ENCODE results near the gene H2BK1. TPM values are rescaled to one million over a fixed set of nuclear protein-coding genes. Genes with fewer than 3 reads are reported as not detected.

H2BK1 gene
- total RNA-seq, 1 experiment from 2014 or later: 0.69 TPM

- TF ChIP-seq TCF7L2 (IDR thresholded peaks at IDR 0.05; ENCODE audit: borderline replicate concordance, extremely low read depth, insufficient read depth, insufficient read length) (no peak), MAX (IDR thresholded peaks at IDR 0.05) (no peak), SP1 (IDR thresholded peaks at IDR 0.05; ENCODE audit: low read depth) (no peak)
- Histone ChIP-seq H3K9me2 (ENCODE audit: insufficient read depth) (no peaks in the 10 kb centered on the region), H3K27me3 (ENCODE audit: insufficient read depth, low read length) (no peaks in the 10 kb centered on the region), H2AFZ (ENCODE audit: low read depth, low read length, poor library complexity, severe bottlenecking) (no peak overlapping the region), H3K4me3 (replicated peaks in 1 of 2; ENCODE audit: low read depth in 1 of 2, low read length in 2 of 2) (no peak overlapping the region), H3K27ac (ENCODE audit: low read depth, low read length) (no peak overlapping the region), H3K9me3 (ENCODE audit: control insufficient read depth in 1 of 2, insufficient read depth in 1 of 2, low read depth in 1 of 2, low read length in 2 of 2) (no peaks in the 10 kb centered on the region), H4K20me1 (ENCODE audit: insufficient read depth) (no peaks in the 10 kb centered on the region), H3K9ac (ENCODE audit: low read length) (no peak overlapping the region), H3K79me2 (ENCODE audit: insufficient read depth, low read length) (no peaks in the 10 kb centered on the region), H3K36me3 (ENCODE audit: control insufficient read depth in 1 of 2, insufficient read depth in 2 of 2, low read length in 2 of 2) (peaks cover 9 to 22% of the 10 kb centered on the region in 2 experiments; a peak in 3 of 4 replicates), H3K4me2 (ENCODE audit: low read length) (no peak overlapping the region), H3K4me1 (ENCODE audit: control insufficient read depth in 1 of 2, insufficient read depth in 2 of 2, low read length in 2 of 2) (peaks cover 17 to 38% of the 10 kb centered on the region in 2 experiments)
- ATAC-seq (no peak), DNase-seq (ENCODE audit: low read depth, low spot score) (no peak)
- RAD21 ChIA-PET (ENCODE audit: low non-redundant PET in 1 of 2, low total read pairs in 2 of 2, uncharacterized antibody in 2 of 2, unreplicated experiment in 2 of 2): no interaction called here
- CTCF ChIA-PET: interaction anchor here (0.9 to 1.7 kb wide), 5 partner anchors 9 to 367 kb away, joined by 3 to 9 read pairs (median 5); partner anchors contain the start of gene CHPF2
- POLR2A ChIA-PET: no interaction called here
- BruUV-seq (replicated peaks): no TSS peak
- intact Hi-C loops (cut with micrococcal nuclease): loop anchor here (10.0 kb wide), 1 partner anchor 118 kb away; no protein-coding TSS in a partner anchor
Observed at GRCh38 chr7:151243045-151243349, 32.7 kb upstream of the H2BK1 start.

- Histone ChIP-seq H3K9me2 (ENCODE audit: insufficient read depth) (no peaks in the 10 kb centered on the region), H3K4me1 (ENCODE audit: control insufficient read depth in 1 of 2, insufficient read depth in 2 of 2, low read length in 2 of 2) (peaks cover 14 to 32% of the 10 kb centered on the region in 2 experiments), H3K27me3 (ENCODE audit: insufficient read depth, low read length) (no peaks in the 10 kb centered on the region), H3K36me3 (ENCODE audit: control insufficient read depth in 1 of 2, insufficient read depth in 2 of 2, low read length in 2 of 2) (peaks cover 9 to 24% of the 10 kb centered on the region in 2 experiments; a peak in 3 of 4 replicates), H3K9ac (ENCODE audit: low read length) (no peak overlapping the region), H3K79me2 (ENCODE audit: insufficient read depth, low read length) (no peaks in the 10 kb centered on the region), H4K20me1 (ENCODE audit: insufficient read depth) (no peaks in the 10 kb centered on the region), H2AFZ (ENCODE audit: low read depth, low read length, poor library complexity, severe bottlenecking) (no peak overlapping the region), H3K4me2 (ENCODE audit: low read length) (no peak overlapping the region), H3K4me3 (replicated peaks in 1 of 2; ENCODE audit: low read depth in 1 of 2, low read length in 2 of 2) (no peak overlapping the region), H3K27ac (ENCODE audit: low read depth, low read length) (no peak overlapping the region), H3K9me3 (ENCODE audit: control insufficient read depth in 1 of 2, insufficient read depth in 1 of 2, low read depth in 1 of 2, low read length in 2 of 2) (no peaks in the 10 kb centered on the region)
- ChIA-PET RAD21 (ENCODE audit: low non-redundant PET in 1 of 2, low total read pairs in 2 of 2, uncharacterized antibody in 2 of 2, unreplicated experiment in 2 of 2) (no interaction called here), CTCF (interaction anchor here (0.9 to 1.2 kb wide), 3 partner anchors 8 to 15 kb away, joined by 4 to 6 read pairs (median 5); no protein-coding TSS in a partner anchor), POLR2A (no interaction called here)
- intact Hi-C loops (cut with micrococcal nuclease): loop anchor here (10.0 kb wide), 1 partner anchor 118 kb away; no protein-coding TSS in a partner anchor
- peak; percentile 27 for TF ChIP-seq POLR2AphosphoS5 (IDR thresholded peaks at IDR 0.05; ENCODE audit: low read depth, low read length)
- no peak for TF ChIP-seq JUND (IDR thresholded peaks at IDR 0.05)
- ATAC-seq (no peak), DNase-seq (ENCODE audit: low read depth, low spot score) (no peak)
- no TSS peak for BruUV-seq (replicated peaks)
Observed at GRCh38 chr7:151242159-151243044, 32.1 kb upstream of the H2BK1 start.

Measured in HCT116 (cell line).